GM18511 (cell line): ENCODE data around the gene DOCK8.

ENCODE experiments used
- ATAC-seq: cut with Tn5 transposase; IDR thresholded peaks from one replicate; pipeline ENCODE4 v1.9.1; 2021; ENCODE audit warnings: mild to moderate bottlenecking, moderate library complexity; ENCODE audit not compliant: unreplicated experiment

Gene DOCK8

DNA sequence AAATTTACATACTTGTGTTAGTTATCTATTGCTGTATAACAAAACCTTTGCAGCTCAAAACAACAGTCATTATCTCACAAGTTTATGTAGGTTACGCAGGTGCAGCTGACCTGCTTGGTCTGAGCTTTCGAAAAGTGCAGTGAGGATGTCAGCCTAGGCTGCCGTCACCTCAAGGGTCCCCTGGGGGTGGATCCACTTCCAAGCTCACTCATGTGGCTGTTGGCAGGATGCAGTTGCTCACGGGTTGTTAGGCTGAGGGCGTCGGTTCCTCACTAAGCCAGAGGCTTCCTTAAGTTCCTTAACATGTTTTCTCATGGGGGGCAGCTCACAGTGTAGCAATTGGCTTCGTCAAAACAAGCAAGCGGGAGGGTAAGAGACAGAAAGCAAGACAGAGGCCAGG is 139.8 kb downstream of the DOCK8 start:
- no peak for ATAC-seq

DNA sequence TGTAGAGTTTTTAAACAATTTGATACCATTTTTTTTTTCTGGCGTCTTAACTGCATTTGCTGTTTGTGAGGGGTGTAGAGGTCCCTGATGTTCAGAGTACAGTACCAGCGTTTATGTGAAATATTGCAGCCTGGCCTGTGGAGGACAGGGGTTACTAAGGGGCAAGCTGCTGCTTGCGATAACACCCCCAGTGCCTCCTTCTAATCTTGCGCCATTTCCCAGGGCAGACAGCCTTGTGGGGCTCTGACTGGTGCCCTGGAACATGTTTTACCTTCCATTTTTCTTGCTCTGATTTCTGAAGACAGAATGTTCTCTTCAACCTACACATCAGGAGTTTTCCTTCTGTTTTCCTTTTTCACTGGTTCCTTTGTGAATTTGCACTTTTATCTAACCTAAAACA is 142.9 kb downstream of the DOCK8 start:
- ATAC-seq: no peak

DNA sequence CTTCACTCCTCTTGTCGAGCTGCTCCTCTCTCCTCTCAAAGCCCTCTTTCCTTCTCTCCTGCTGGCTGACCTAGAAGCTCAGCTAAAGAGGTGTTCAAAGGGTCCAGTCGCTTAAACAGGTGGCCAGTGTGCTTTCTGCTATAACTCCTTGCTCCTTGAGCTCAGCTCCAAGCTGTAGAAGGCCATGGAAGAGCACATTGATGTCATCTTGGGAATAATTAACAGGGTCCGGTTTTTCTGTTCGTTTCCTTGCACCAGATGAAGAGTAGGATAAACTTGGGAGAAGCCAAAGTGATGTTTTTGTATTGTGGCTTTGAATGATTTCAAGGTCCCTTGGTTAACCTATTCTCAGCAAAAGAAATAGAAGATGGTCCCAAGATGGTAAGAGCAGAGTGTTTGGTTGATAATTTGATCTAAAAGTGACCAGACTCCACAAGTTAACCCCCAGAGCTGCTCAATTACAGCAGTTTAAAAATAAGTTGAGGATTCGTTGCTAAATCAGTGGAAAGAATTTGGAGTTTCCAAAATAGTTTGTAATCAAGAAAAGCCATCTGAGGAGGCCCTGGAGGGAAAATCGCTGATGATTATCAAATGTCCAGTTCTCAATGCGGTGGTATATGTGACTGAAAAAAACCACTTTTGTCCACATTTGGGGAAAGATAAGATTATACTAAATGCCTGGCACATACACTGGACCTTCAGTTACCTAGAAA is 148.1 kb downstream of the DOCK8 start:
- no peak for ATAC-seq

DNA sequence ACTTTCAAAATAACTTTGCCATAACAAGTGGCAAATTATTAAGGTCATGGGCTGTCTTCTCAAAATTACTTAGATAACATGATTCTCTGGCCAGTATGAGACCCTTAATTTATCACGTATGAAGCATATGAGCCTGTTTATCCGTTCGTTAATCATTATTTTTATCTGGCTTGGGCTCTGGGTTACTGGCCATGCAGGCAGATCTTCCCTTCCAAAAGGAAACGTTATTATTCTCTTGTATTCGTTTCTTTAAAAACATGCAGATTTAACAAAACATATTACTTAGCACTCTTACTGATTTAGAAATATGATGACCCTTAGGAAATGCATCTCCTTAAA is 148.6 kb downstream of the DOCK8 start:
- ATAC-seq: no peak

DNA sequence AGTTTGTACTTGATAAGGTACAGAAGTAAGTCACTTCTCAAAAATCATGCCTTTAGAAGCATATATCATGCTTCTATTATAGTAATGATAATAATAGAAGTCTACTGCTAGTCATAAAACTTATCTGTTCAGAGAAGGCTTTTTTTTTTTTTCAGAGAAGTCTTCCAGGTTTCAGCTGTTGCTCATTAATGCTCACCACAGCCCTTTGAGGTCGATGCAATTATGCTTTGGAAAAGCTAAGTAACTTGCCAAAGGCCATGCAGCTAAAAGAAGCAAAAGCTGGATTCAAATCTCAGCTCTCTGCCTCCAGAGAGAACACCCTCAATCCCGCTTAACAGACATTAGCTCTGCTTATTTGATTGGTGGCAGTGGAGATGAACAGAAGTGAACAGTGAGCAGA is 150.8 kb downstream of the DOCK8 start:
- no peak for ATAC-seq

DNA sequence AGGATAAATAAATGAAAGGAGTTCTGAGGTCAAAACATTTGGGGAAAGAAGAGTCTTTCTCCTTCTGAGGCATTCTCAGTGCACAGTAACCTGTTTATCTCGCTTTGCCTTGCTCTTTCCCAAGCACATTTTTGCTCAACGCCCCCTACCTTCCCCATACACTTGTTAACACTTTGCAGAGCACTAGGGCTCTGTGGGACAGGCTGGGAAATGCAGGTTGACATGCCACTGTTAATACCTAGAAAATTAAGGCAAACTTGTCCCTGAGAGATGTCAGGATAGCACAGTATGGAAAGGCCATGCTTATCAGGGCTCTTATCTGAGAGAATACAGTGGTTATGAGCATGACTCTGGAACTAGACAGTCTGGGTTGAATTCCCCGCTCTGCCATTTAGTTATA is 152.0 kb downstream of the DOCK8 start:
- ATAC-seq: no peak

DNA sequence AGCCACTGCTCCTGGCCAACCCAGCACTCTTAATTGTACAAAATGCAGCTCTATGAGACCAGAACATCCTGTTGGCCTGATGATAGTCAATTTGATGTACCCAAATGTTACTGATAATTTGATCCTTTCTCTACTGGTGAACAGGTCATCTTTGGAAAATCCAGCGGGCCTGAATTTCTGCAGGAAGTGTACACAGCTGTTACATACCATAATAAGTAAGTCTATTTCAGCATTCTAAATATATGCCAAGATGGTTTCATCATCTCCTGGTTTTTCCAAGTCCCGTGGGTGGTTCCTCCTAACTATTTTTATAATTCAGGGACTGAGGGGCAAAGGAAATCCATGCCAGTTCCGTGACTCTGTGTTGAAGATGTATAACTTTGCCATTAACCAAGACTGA is 155.4 kb downstream of the DOCK8 start:
- ATAC-seq: no peak

DNA sequence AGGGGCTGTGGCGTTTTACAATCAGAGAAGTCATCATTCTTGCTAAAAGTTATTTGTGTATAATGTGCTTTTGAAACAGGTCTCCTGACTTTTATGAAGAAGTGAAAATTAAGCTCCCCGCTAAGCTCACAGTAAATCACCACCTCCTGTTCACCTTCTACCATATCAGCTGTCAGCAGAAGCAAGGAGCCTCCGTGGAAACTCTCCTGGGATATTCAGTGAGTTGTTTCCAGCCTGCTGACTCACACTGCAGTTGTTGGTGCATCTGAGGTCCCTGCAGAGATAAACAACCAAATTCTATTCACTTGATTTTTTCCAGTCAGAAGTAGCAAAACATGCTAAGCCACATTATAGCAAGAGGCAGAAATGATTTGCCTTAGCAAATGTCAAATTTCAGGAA is 156.7 kb downstream of the DOCK8 start:
- ATAC-seq: no peak

DNA sequence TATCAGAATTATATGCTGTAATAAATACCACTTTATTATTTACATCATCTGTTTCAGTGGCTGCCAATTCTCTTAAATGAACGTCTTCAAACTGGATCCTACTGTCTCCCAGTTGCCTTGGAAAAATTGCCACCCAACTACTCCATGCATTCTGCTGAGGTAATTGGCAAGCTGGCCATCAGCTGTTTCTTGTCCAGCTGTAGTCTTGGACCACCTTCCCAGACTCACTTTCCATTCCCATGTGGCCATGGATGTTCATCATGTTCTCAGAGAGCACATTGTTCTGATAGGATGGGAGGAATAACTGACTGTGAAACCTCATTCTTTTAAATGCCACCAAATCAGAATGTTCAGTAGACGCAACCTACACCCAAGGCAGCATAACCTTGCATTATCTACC is 157.5 kb downstream of the DOCK8 start:
- no peak for ATAC-seq

DNA sequence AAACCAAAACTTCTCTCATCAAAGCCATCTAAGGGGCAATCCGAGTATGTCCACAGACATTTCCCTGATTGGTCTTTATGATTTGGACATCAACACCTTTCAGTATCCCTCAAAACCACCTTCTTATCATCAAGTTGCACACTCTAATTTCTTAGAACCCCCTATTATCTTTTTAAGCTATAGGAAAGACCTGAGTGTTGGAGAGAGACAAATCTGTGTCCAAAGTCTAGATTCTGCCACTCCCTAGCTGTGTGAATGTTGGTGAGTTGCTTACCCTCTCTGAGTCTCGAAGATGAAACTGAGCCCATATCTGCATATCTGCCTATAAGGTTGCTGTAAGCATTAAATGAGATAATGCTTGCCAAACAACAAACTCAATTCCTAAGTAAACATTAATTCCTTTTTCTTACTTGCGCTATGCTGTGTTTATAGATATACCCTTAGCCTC is 159.1 kb downstream of the DOCK8 start:
- no peak for ATAC-seq

DNA sequence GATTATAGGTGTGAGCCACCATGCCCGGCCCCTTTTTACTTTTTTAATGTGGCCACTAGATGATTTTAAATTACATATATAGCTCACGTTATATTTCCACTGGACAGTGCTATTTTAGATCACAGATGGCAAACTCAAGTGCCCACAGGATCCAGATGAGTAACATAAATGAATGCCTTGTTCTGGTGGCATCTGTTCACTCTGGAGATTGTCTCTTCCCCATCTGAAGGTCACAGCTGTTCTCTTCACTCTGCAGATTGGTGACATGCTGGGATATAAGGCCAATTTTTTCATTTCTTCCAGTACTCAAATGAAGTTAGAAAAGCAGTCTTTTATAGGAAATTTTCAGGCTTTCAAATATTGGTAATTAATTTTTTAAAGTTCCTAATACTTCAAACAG is 160.1 kb downstream of the DOCK8 start:
- ATAC-seq: no peak

DNA sequence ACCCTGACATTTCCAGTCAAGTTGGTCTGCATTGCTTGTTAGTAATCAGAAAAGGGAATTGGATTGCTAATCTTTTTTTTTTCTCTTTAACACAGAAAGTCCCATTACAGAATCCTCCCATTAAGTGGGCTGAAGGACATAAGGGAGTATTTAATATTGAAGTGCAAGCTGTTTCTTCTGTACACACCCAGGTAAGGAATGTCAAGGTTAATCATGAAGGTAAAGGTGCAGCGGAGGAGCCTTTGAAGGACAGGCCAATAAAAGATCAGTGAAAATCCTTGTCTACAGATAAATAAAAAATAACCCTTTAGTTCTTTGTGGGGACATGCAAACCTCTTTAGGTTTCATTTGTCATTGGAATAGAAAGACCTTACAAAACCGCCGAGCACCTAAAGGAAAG is 161.4 kb downstream of the DOCK8 start:
- ATAC-seq: no peak

DNA sequence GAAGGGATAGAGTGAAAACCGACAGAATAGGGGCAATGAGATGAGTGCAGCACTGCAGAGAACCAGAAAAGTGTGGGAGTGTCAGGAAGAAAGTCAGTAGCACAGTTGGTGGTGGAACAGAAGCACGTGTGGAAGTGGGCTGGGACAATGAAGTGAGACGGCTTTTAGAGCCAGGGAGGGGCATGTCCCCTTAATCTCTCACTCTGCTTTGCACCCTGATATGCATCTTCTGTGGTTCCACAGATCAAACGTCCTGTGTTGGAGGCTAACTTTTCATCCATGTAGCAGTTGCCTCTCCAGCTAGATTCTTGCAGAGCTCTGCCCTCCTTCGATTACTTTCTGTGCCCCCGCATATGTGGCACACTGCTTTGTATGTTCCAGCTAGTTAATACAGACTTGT is 163.6 kb downstream of the DOCK8 start:
- no peak for ATAC-seq

DNA sequence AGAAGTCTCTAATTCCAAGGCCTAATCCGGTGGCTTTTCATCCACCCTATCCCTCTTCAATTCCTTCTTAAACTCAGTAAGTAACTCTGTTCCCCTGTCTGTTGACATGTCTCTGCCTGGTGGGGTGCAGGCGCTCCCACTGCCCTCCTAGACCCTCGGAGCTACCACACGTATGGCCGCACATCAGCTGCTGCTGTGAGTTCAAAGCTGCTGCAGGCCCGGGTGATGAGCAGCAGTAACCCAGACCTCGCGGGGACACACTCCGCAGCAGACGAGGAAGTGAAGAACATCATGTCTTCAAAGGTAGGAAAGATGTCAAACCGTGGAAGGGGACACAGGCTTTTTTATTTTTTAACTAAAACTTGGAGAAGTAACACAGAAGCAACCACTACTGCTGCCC is 167.7 kb downstream of the DOCK8 start:
- no peak for ATAC-seq

DNA sequence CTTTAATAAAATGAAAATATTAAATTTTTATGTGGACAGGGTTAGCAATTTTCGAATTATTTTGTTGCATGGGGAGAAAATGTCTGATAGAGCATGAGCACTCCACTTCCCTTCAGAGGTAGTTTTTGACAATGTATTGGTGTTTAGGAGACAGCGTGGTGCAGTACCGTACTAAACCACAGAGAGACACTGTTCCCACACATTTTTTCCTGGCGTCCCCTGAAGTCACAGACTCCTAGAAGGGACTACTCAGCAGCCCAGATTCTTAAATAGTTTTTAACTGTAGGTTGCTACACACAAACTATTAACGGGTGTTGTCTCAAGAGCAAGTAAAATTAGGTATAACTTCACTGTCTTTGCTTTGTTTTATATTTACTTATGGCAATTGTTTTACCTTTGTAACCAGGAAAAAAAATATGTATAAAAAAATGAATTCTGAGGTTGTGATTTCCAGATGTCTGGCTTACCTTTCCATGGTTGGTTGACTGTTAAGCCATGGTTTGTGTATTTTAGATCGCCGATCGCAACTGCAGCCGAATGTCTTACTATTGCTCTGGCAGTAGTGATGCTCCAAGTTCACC is 171.2 kb downstream of the DOCK8 start:
- no peak for ATAC-seq

DNA sequence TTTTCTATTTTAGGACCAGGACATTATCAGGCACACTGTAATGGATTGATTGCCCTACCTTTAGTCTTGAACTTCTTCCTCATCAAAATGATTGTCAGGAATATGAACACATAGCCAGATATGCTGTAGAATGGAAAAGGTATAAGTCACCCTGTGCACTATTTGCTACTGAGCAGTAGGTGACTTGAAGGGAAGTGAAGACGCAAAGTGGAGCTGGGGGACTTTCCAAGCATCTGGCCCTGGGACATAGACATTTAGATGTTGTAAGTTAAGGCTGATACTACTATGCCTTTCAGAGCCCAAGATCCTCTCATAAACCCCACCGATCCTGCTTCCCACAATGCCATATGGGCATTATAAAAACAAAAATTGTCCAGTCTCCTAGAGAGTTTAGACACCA is 174.5 kb downstream of the DOCK8 start:
- ATAC-seq: no peak

DNA sequence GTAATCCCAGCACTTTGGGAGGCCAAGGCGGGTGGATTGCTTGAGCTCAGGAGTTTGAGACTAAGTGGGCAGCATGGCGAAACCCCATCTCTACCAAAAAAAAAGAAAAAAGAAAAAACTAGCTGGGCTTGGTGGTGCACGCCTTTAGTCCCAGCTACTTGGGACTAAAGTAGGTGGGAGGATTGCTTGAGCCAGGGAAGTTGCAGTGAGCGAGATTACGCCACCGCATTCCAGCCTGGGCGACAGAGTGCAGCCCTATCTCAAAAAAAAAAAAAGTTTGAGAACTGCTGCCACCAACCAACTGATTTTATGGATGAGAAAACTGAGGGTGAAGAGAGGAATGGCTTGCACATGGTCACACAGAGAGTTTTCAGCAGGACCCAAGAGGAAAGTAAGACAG is 175.1 kb downstream of the DOCK8 start:
- no peak for ATAC-seq

DNA sequence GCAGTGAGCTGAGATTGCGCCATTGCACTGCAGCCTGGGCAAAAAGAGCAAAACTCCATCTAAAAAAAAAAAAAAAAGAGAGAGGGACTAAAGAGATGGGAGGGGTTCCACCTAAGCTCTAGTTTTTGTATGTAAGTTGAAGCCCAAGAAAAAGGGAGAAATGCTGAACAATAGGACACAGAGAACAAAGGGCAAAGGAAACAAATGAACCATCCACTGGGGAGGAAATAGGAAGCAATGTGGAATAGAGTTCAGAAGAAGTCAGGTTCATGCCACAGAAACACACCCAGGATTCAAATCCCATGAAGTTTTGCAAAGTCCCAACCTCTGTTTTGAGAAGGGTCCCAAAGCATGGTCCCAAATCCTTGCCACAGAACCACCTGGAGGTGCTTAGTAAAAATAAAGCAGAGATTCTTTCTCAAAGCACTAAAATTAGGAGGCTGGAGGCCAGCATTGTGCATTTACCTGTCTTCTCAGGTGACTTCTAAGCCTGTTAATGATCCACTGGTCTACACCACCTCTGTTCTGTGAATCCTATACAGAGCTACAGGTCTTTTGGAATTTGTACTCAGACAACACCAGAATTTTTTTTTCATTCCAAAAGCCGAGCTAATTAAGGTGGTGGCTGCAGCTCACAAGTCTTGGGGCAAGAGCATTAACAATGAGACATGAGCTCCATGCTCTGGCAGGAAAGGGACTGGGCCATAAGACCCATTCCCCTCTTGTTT is 177.6 kb downstream of the DOCK8 start:
- ATAC-seq: no peak

DNA sequence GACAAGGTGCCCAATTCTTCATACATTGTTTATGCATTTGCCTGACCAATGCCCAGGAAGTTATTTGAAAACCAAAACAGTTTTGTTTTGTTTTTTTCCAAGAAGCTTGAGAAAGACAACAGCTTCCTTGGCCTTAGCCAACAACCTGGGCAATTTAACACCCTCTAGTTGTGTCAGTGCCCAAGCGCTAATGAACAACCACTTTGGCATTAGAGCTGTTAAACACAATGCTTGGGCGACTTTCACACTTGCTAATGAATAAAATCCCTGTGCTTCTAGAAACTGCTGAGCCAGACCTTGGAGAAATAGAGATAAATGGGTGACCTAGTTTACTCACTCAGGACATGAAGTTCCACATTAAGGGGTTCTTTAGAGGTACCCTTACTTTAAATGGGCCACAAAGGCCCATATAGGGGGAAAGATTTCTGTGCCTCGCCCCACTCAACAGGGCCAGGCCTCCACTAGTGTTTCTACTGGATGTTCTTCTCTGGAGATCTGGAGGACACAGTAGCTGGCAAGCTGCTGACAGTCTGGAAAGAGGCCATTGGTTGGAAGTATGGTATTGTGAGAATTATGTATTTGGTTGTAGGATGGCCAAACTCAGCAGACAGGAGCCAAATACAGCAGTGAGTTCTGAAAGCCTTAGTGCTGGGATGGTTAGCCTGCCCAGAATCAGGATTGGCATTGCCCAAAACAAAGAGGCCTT is 179.8 kb downstream of the DOCK8 start:
- ATAC-seq: no peak

DNA sequence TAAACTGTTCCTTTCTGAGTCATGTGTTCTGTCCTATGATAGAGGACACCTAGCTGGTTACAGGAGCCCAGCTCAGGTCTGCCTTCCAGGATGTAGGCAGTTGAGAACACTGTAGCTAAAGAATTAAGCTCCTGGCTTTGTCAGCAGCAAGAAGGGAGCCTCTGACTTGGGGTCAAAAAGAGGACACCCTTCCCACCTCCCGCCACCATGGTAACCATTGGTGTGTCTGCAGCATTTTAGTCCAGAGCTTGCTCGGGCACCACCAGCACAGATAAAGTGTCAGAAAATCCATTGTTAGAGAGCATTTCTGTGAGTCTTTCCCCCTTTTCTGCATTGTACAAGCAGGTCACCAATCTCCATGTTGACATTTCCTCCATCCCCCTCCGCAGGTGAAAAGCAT is 181.7 kb downstream of the DOCK8 start:
- ATAC-seq: no peak

DNA sequence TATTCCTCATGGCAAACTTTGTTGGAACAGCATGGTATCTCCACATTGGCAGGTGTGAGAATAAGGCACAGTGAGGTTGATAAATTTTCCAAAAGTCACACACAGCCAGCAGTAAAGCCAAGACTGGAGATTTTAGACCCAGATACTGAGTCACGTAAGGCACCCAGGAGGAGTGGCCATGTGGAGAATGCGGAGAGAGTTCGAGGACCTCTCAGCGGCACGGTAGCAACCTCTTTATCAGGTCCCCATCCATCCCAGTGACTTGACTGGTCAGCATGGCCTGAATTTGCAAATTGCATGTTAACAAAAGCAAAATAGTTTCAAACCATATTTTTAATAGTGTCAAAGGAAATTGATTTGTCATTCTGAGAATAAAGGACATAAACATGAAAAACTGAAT is 183.4 kb downstream of the DOCK8 start:
- no peak for ATAC-seq

DNA sequence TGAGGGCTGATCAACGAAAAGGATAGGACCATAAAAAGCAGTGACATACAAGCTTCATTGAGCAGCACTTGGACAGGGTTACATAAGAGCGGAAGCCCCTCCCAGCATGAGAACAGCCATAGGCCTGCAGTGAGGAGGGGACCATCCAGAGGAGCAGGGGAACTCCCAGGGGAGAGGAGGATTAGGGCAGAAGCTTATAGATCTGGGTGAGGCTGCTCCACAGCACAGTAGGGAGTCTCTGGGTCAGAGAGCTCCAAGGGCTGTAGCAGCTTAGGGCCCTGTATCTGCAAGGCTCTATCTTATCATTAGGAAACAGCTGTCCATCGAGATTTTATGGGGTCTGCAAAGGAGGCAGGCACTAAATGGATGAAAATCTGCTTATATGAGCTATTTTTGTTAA is 186.6 kb downstream of the DOCK8 start:
- ATAC-seq: no peak
